Measurements from ENCODE around the gene VAC14. TPM values are rescaled to one million over a fixed set of nuclear protein-coding genes. Genes with fewer than 3 reads are reported as not detected.

The VAC14 gene
- polyA plus RNA-seq, 1 of the 3 experiments (the other 2 are of a cell fraction): 33.2 TPM

- H3F3A ChIP-seq (replicated peaks; ENCODE audit: insufficient read depth): peaks cover 13% of the 10 kb centered on the region
- no peak for DNase-seq
- H3K9me2 ChIP-seq: no peaks in the 10 kb centered on the region
- TF ChIP-seq CHD2 (IDR thresholded peaks at IDR 0.05; ENCODE audit: low read length, partially characterized antibody) (no peak), EZH2phosphoT487 (IDR thresholded peaks at IDR 0.05; ENCODE audit: borderline replicate concordance, low read depth) (no peak), RAD21 (IDR thresholded peaks at IDR 0.05; ENCODE audit: low read length) (no peak), YY1 (IDR thresholded peaks at IDR 0.05; ENCODE audit: low read depth) (no peak), USF1 (IDR thresholded peaks at IDR 0.05; ENCODE audit: borderline replicate concordance, low read depth) (no peak), MXI1 (IDR thresholded peaks at IDR 0.05; ENCODE audit: low read depth, low read length) (no peak), TEAD4 (IDR thresholded peaks at IDR 0.05; ENCODE audit: borderline replicate concordance, insufficient read depth) (no peak), ZBTB33 (IDR thresholded peaks at IDR 0.05; ENCODE audit: borderline replicate concordance, low read depth) (no peak), GABPA (IDR thresholded peaks at IDR 0.05; ENCODE audit: low read depth) (no peak), RXRA (IDR thresholded peaks at IDR 0.05; ENCODE audit: borderline replicate concordance, low read depth) (no peak), JUND (IDR thresholded peaks at IDR 0.05) (no peak), RFX5 (IDR thresholded peaks at IDR 0.05; ENCODE audit: low read length) (no peak), NRF1 (IDR thresholded peaks at IDR 0.05; ENCODE audit: low read depth, low read length) (no peak), FOXM1 (IDR thresholded peaks at IDR 0.05; ENCODE audit: low read depth) (no peak), POLR2AphosphoS5 (IDR thresholded peaks at IDR 0.05; ENCODE audit: low read depth, low read length) (no peak), PBX3 (IDR thresholded peaks at IDR 0.05) (no peak)
- H3K4me2 ChIP-seq: no peak overlapping the region
- peaks cover 4 to 10% of the 10 kb centered on the region in 2 experiments; a peak in 3 of 4 replicates for H3K4me1 ChIP-seq (ENCODE audit: control insufficient read depth in 1 of 2, insufficient read depth in 2 of 2, low read depth in 1 of 2, low read length in 1 of 2)
- no peak overlapping the region for H2AFZ ChIP-seq (ENCODE audit: low read depth)
- ChIA-PET POLR2A (no interaction called here), CTCF (interaction anchor here (1.2 to 9.6 kb wide), 2 partner anchors 16 to 87 kb away, joined by 4 to 181 read pairs; partner anchors contain the start of gene MTSS2)
- H4K20me1 ChIP-seq (ENCODE audit: insufficient read depth): no peaks in the 10 kb centered on the region
- H3K9me3 ChIP-seq: no peaks in the 10 kb centered on the region
- H3K9ac ChIP-seq: no peak overlapping the region
- H3K27me3 ChIP-seq (ENCODE audit: insufficient read depth): no peaks in the 10 kb centered on the region
- no peaks in the 10 kb centered on the region for H3K79me2 ChIP-seq (ENCODE audit: insufficient read depth)
- H3K4me3 ChIP-seq (ENCODE audit: low read depth in 2 of 2, low read length in 1 of 2): no peak overlapping the region
- H3K36me3 ChIP-seq (replicated peaks in 1 of 2; ENCODE audit: control insufficient read depth in 1 of 2, insufficient read depth in 2 of 2, low read length in 1 of 2): peaks cover 7 to 23% of the 10 kb centered on the region in 2 experiments
- no peak overlapping the region for H3K27ac ChIP-seq (ENCODE audit: low read depth in 2 of 2, low read length in 1 of 2)
- WGBS (ENCODE audit: low lambda C conversion rate): 100% methylated on average over 1 of the region's 8 CpGs
Observed at GRCh38 chr16:70765491-70765890, 35.5 kb downstream of the VAC14 start.

Measured in SK-N-SH (cell line).